Liver (tissue), 9 donors: Measurements from ENCODE around the gene STX1A. TPM values are rescaled to one million over a fixed set of nuclear protein-coding genes. Genes with fewer than 3 reads are reported as not detected.
"Not testable (repeated sequence)": the region's sequence is repeated elsewhere in the genome, so short reads cannot be mapped to it uniquely, and the experiment has no call there.

Experiments used
- DNase-seq: peaks from one replicate; pipeline ENCODE4 v3.0.0-alpha.2; 2017; ENCODE audit warnings: low spot score
- H3K27ac ChIP-seq, 2 donors: one replicate each; pipeline ENCODE4 v1.7.0; 2013; ENCODE audit warnings: inconsistent platforms in 2 of 2, low read length in 2 of 2, control low read depth in 1 of 2, low read depth in 1 of 2, mild to moderate bottlenecking in 1 of 2
- H3K27me3 ChIP-seq, 4 donors: one replicate each; pipeline versions ENCODE4 v1.6.1 to v1.7.0; 2013; ENCODE audit warnings: low read length in 3 of 4, inconsistent platforms in 1 of 4, mild to moderate bottlenecking in 1 of 4, moderate library complexity in 1 of 4; ENCODE audit not compliant: control insufficient read depth in 4 of 4, insufficient read depth in 4 of 4
- H3K36me3 ChIP-seq, 4 donors: one replicate each; pipeline versions ENCODE4 v1.6.1 to v1.7.0; 2013; ENCODE audit warnings: low read length in 3 of 4, mild to moderate bottlenecking in 3 of 4, low read depth in 1 of 4, moderate library complexity in 1 of 4; ENCODE audit not compliant: control insufficient read depth in 4 of 4, insufficient read depth in 3 of 4
- H3K4me1 ChIP-seq, 4 donors: one replicate each; pipeline versions ENCODE4 v1.6.1 to v1.7.0; 2013; ENCODE audit warnings: low read length in 3 of 4, mild to moderate bottlenecking in 3 of 4, moderate library complexity in 1 of 4; ENCODE audit not compliant: control insufficient read depth in 4 of 4, insufficient read depth in 4 of 4
- H3K4me3 ChIP-seq, 3 donors: one replicate each; pipeline versions ENCODE4 v1.6.1 to v1.7.0; 2013; ENCODE audit warnings: low read length in 3 of 3, control low read depth in 1 of 3, low read depth in 1 of 3, mild to moderate bottlenecking in 1 of 3
- H3K9ac ChIP-seq, 2 donors: one replicate each; pipeline ENCODE4 v1.7.0; 2013; ENCODE audit warnings: low read length in 2 of 2, mild to moderate bottlenecking in 2 of 2, moderate library complexity in 2 of 2, control low read depth in 1 of 2, low read depth in 1 of 2
- H3K9me3 ChIP-seq, 4 donors: one replicate each; pipeline versions ENCODE4 v1.6.1 to v1.7.0; 2013; ENCODE audit warnings: low read length in 3 of 4; ENCODE audit not compliant: control insufficient read depth in 4 of 4
- EGR1 ChIP-seq, 2 donors: IDR thresholded peaks; 2 replicates each; pipeline ENCODE4 v1.6.1; 2016 to 2018; ENCODE audit warnings: antibody characterized with exemption in 2 of 2, low read depth in 2 of 2
- FOXA2 ChIP-seq: IDR thresholded peaks from 2 replicates; pipeline ENCODE4 v1.6.1; 2016; ENCODE audit warnings: antibody characterized with exemption
- HNF4A ChIP-seq, 2 donors: conservative IDR thresholded peaks; 2 replicates each; pipeline ENCODE4 v1.6.1; 2016; ENCODE audit warnings: antibody characterized with exemption in 2 of 2, mild to moderate bottlenecking in 2 of 2
- HNF4G ChIP-seq: IDR thresholded peaks from 2 replicates; pipeline ENCODE4 v1.6.1; 2016; ENCODE audit warnings: antibody characterized with exemption
- JUND ChIP-seq, 2 donors: IDR thresholded peaks; 2 replicates each; pipeline ENCODE4 v1.6.1; 2016; ENCODE audit warnings: antibody characterized with exemption in 2 of 2
- NR2F2 ChIP-seq: IDR thresholded peaks from 2 replicates; pipeline ENCODE4 v1.6.1; 2016; ENCODE audit warnings: antibody characterized with exemption
- RAD21 ChIP-seq, 2 donors: IDR thresholded peaks; 2 replicates each; pipeline ENCODE4 v1.6.1; 2016; ENCODE audit warnings: antibody characterized with exemption in 2 of 2, mild to moderate bottlenecking in 2 of 2
- RXRA ChIP-seq, 2 donors: IDR thresholded peaks; 2 replicates each; pipeline ENCODE4 v1.6.1; 2017 to 2018; ENCODE audit warnings: antibody characterized with exemption in 2 of 2, mild to moderate bottlenecking in 1 of 2
- SP1 ChIP-seq: IDR thresholded peaks from 2 replicates; pipeline ENCODE4 v1.6.1; 2018; ENCODE audit warnings: antibody characterized with exemption, mild to moderate bottlenecking
- TAF1 ChIP-seq: conservative IDR thresholded peaks from 2 replicates; pipeline ENCODE4 v1.6.1; 2016; ENCODE audit warnings: antibody characterized with exemption, mild to moderate bottlenecking
- WGBS: extraction: QIAGEN DNeasy Blood & Tissue Kit; methylation state at CpG from one replicate; pipeline ENCODE4 v1.1.7; 2013; 5-methylcytosine and 5-hydroxymethylcytosine counted together
- polyA plus RNA-seq, 2 donors: library from polyadenylated mRNA; stranded (reverse) in 1 of 2; unstranded in 1 of 2; fragments of 200-250 nt in 1 of 2; fragments of >200 nt in 1 of 2; fragmentation: Nextera tagmentation in 1 of 2; extraction: Ambion mirVana in 1 of 2; gene quantifications; one replicate each; pipeline versions ENCODE4 v1.2.1 to v1.2.3, GENCODE V29; 2013 to 2015
- total RNA-seq, 2 donors: library from RNA; depleted of rRNA; stranded (reverse); fragments of >200 nt; gene quantifications; one replicate each; pipeline ENCODE4 v1.2.3, GENCODE V29; 2014
- TF ChIP-seq, protein P1 (sequence below): fragments of 150-350 bp; IDR thresholded peaks from 2 replicates; pipeline ENCODE4 v1.5.1; 2017; ENCODE audit warnings: improper control_type of control experiment, low read depth, low read length; ENCODE audit not compliant: missing input control
- TF ChIP-seq, protein P2 (sequence below): IDR thresholded peaks from 2 replicates; pipeline ENCODE4 v1.6.1; 2016; ENCODE audit warnings: antibody characterized with exemption
- TF ChIP-seq, protein P3 (sequence below): IDR thresholded peaks from 2 replicates; pipeline ENCODE4 v1.6.1; 2016; ENCODE audit warnings: antibody characterized with exemption, mild to moderate bottlenecking
- donor health status: healthy.
- donor health status: healthy.
- donor health status: healthy.
- donor health status: healthy.
- donor health status: healthy.

STX1A gene
- total and polyA plus RNA-seq, 4 donors, result 0.49 to 1.9 (median 1.1) TPM

DNA sequence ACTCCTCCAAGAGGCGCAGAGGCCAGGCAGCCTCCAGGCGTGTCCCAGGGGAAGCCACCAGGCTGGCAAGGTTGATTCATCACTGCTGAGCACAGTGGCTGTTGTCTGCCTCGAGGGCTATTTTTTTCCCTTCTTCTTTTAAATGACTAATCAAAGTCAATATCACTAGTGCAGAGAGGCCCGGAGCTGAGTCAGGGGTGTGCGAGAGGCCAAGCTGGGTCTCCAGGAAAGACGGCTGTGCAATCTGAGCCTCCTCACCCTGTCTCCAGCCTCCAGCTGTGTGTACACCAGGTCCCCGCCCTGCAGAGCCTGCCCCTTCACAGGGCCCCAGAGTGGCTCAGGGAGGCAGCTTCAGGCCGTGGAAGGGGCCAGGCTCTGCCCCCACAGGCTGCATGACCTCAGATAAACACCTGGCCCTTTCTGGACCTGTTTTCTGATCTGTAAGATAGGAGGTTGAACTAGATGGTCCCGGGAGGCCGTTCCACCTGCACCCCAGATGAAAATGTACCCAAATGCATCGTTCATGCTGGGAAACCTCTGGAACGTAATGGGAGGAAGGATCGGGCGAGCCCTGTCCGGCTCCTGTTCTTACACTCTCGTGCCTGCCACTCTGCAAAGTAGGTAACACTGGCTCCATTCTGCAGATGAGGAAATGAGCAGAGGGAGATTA lies 3.7 kb downstream of the STX1A start:
- H3K27me3 ChIP-seq, result no peaks in the 10 kb centered on the region
- no peak overlapping the region for H3K9ac ChIP-seq
- H3K27ac ChIP-seq, result no peak overlapping the region
- TF ChIP-seq HNF4A (conservative IDR thresholded peaks at IDR 0.05) (no peak), EGR1 (IDR thresholded peaks at IDR 0.05; ENCODE audit: low read depth in 2 of 2) (no peak), RXRA (IDR thresholded peaks at IDR 0.05) (no peak), JUND (IDR thresholded peaks at IDR 0.05) (no peak), FOXA2 (no peak), NR2F2 (no peak), HNF4G (no peak), SP1 (no peak)
- TF ChIP-seq, protein P1, sequence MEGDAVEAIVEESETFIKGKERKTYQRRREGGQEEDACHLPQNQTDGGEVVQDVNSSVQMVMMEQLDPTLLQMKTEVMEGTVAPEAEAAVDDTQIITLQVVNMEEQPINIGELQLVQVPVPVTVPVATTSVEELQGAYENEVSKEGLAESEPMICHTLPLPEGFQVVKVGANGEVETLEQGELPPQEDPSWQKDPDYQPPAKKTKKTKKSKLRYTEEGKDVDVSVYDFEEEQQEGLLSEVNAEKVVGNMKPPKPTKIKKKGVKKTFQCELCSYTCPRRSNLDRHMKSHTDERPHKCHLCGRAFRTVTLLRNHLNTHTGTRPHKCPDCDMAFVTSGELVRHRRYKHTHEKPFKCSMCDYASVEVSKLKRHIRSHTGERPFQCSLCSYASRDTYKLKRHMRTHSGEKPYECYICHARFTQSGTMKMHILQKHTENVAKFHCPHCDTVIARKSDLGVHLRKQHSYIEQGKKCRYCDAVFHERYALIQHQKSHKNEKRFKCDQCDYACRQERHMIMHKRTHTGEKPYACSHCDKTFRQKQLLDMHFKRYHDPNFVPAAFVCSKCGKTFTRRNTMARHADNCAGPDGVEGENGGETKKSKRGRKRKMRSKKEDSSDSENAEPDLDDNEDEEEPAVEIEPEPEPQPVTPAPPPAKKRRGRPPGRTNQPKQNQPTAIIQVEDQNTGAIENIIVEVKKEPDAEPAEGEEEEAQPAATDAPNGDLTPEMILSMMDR, result no peak
- TF ChIP-seq, protein P2, sequence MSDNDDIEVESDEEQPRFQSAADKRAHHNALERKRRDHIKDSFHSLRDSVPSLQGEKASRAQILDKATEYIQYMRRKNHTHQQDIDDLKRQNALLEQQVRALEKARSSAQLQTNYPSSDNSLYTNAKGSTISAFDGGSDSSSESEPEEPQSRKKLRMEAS, result no peak
- TF ChIP-seq, protein P3, sequence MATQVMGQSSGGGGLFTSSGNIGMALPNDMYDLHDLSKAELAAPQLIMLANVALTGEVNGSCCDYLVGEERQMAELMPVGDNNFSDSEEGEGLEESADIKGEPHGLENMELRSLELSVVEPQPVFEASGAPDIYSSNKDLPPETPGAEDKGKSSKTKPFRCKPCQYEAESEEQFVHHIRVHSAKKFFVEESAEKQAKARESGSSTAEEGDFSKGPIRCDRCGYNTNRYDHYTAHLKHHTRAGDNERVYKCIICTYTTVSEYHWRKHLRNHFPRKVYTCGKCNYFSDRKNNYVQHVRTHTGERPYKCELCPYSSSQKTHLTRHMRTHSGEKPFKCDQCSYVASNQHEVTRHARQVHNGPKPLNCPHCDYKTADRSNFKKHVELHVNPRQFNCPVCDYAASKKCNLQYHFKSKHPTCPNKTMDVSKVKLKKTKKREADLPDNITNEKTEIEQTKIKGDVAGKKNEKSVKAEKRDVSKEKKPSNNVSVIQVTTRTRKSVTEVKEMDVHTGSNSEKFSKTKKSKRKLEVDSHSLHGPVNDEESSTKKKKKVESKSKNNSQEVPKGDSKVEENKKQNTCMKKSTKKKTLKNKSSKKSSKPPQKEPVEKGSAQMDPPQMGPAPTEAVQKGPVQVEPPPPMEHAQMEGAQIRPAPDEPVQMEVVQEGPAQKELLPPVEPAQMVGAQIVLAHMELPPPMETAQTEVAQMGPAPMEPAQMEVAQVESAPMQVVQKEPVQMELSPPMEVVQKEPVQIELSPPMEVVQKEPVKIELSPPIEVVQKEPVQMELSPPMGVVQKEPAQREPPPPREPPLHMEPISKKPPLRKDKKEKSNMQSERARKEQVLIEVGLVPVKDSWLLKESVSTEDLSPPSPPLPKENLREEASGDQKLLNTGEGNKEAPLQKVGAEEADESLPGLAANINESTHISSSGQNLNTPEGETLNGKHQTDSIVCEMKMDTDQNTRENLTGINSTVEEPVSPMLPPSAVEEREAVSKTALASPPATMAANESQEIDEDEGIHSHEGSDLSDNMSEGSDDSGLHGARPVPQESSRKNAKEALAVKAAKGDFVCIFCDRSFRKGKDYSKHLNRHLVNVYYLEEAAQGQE, result no peak
- peak; percentile 57 for DNase-seq
- no peaks in the 10 kb centered on the region for H3K36me3 ChIP-seq
- no peaks in the 10 kb centered on the region for H3K9me3 ChIP-seq
- peaks cover 4 to 20% (median 10%) of the 10 kb centered on the region in 4 donors for H3K4me1 ChIP-seq
- 83% methylated on average over 16 of the region's 16 CpGs for WGBS
- no peak overlapping the region for H3K4me3 ChIP-seq

DNA sequence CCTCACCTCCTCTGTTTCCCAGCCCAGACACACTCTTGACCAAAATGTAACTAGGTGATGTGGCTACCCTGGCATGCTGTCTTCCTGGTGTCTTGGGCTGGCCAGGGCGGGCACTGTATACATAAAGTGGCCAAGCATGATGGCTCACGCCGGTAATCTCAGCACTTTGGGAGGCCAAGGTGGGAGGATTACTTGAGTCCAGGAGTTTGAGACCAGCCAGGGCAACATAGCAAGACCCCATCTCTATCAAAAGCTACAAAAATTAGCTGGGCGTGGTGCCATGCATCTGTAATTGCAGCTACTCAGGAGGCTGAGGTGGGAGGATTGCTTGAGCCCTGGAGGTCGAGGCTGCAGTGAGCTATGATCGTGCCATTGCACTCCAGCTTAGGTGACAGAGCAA lies 6.2 kb downstream of the STX1A start:
- 94% methylated on average over 6 of the region's 6 CpGs for WGBS
- not testable (repeated sequence) for H3K9me3 ChIP-seq, H3K27ac ChIP-seq, H3K36me3 ChIP-seq, H3K4me1 ChIP-seq, DNase-seq, H3K27me3 ChIP-seq, H3K9ac ChIP-seq, H3K4me3 ChIP-seq

DNA sequence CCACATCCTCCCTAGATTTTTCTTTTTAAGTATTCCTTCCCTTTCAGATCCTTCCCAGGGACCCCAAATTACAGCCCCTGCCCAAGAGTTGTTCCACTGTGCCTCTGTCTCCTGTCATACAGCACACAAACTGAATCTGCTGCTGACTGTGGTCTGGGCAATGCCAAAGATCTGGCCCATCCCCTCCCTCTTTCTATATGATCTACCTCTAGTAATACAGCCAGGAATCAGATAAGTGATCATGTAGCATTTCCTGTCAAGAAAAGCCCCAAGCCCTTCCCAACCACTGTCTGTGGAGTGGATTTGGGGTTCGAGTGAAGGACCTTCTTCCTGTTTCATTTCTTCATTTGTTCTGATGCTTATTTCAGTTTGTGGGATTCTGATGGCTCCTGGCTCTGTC lies 6.7 kb downstream of the STX1A start:
- Histone ChIP-seq H3K27ac (no peak overlapping the region), H3K4me3 (no peak overlapping the region), H3K9me3 (no peaks in the 10 kb centered on the region), H3K9ac (no peak overlapping the region), H3K4me1 (no peaks in the 10 kb centered on the region), H3K36me3 (no peaks in the 10 kb centered on the region), H3K27me3 (no peaks in the 10 kb centered on the region)
- DNase-seq, result no peak
- WGBS, result 87% methylated on average over 1 of the region's 1 CpG
- no peak for TF ChIP-seq RXRA (IDR thresholded peaks at IDR 0.05)
- TF ChIP-seq RAD21 (IDR thresholded peaks at IDR 0.05), result no peak
- TF ChIP-seq JUND (IDR thresholded peaks at IDR 0.05), result no peak
- no peak for TF ChIP-seq TAF1
- TF ChIP-seq NR2F2, result no peak
- no peak for TF ChIP-seq SP1
